ENCODE data around the gene HECA. TPM values are rescaled to one million over a fixed set of nuclear protein-coding genes. Genes with fewer than 3 reads are reported as not detected.
A peak's percentile ranks its signal among the peaks of the same experiment; 100 is the strongest.

The HECA gene, protein sequence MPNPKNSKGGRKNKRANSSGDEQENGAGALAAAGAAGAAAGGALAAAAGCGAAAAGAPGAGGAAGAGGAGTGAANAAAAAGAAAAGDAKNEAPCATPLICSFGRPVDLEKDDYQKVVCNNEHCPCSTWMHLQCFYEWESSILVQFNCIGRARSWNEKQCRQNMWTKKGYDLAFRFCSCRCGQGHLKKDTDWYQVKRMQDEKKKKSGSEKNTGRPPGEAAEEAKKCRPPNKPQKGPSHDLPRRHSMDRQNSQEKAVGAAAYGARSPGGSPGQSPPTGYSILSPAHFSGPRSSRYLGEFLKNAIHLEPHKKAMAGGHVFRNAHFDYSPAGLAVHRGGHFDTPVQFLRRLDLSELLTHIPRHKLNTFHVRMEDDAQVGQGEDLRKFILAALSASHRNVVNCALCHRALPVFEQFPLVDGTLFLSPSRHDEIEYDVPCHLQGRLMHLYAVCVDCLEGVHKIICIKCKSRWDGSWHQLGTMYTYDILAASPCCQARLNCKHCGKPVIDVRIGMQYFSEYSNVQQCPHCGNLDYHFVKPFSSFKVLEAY
- total RNA-seq (2013), result 39.0 TPM
- polyA plus RNA-seq (10 to 100 TPM in 1 of 3 donors, 1 to 10 TPM in 2; 2.1 to 28.7 (median 3.3) TPM), polyA minus RNA-seq (33.5 and 35.7 TPM in 2 replicates), total RNA-seq (286 to 954 (median 582) reads per million in 11 experiments)

GRCh38 chr6:139134817-139135577 is at the start of gene HECA:
HECA (plus strand) TSS chr6:139135080; CDS start chr6:139135397, 317 bp downstream.
- peaks cover 51 to 70% of the 10 kb centered on the region in 2 donors for H3K4me1 ChIP-seq (ENCODE audit: control insufficient read depth in 1 of 2, insufficient read depth in 2 of 2, low read length in 2 of 2)
- H3K27ac Mint-ChIP-seq, result peak within 1 kb of the TSS; percentile 97 to 99 (median 98)

More at GRCh38 chr6:139134817-139135577, at the start of gene HECA:
- Histone ChIP-seq H4K20me1 (ENCODE audit: insufficient read depth, low read length) (peaks cover 38% of the 10 kb centered on the region), H3K4me3 (replicated peaks in 1 of 3; ENCODE audit: low read depth in 2 of 3, low read length in 3 of 3) (peak within 1 kb of the TSS; percentile 77 to 94 (median 86)), H3K36me3 (replicated peaks in 1 of 2; ENCODE audit: control insufficient read depth in 1 of 2, insufficient read depth in 2 of 2, low read length in 2 of 2) (peaks cover 0 to 6% of the 10 kb centered on the region in 2 donors), H3K27me3 (ENCODE audit: control insufficient read depth in 2 of 2, insufficient read depth in 2 of 2, low read length in 2 of 2) (no peaks in the 10 kb centered on the region), H3K27ac (ENCODE audit: low read depth in 1 of 2, low read length in 2 of 2) (peak within 1 kb of the TSS; percentile 96), H3K4me2 (replicated peaks; ENCODE audit: extremely low read depth, low read length, poor library complexity, severe bottlenecking) (peak within 1 kb of the TSS; percentile 76), H2AFZ (ENCODE audit: insufficient read depth, low read depth, low read length, poor library complexity, severe bottlenecking) (peak within 1 kb of the TSS; percentile 22), H3K79me2 (ENCODE audit: insufficient read depth, low read length) (peaks cover 44% of the 10 kb centered on the region), H3K9me3 (replicated peaks in 1 of 2; ENCODE audit: control insufficient read depth in 1 of 2, insufficient read depth in 1 of 2, low read length in 2 of 2) (no peaks in the 10 kb centered on the region), H3K9ac (ENCODE audit: insufficient read depth, low read length, poor library complexity, severe bottlenecking) (peak within 1 kb of the TSS; percentile 94)
- H3K4me3 Mint-ChIP-seq, result peak within 1 kb of the TSS; percentile 93 to 96
- DNase-seq, result peak; percentile 93 to 98 (median 97)
- peaks cover 64% of the 10 kb centered on the region for H3K4me1 Mint-ChIP-seq
- 1% methylated on average over 105 of the region's 105 CpGs for WGBS (ENCODE audit: insufficient coverage)
- H3K9me3 Mint-ChIP-seq, result peaks cover 2 to 12% (median 5%) of the 10 kb centered on the region in 7 donors
- intact Hi-C loops (cut with micrococcal nuclease), result loop anchor here (5.0 to 10.0 kb wide), 7 partner anchors 37 to 630 kb away; partner anchors contain the start of genes ABRACL (in 2 of the 2), CITED2 (in 2 of the 2) and CCDC28A (in 1 of the 2)
- H3K36me3 Mint-ChIP-seq, result peaks cover 15 to 16% of the 10 kb centered on the region in 2 donors
- TF ChIP-seq, protein P1, sequence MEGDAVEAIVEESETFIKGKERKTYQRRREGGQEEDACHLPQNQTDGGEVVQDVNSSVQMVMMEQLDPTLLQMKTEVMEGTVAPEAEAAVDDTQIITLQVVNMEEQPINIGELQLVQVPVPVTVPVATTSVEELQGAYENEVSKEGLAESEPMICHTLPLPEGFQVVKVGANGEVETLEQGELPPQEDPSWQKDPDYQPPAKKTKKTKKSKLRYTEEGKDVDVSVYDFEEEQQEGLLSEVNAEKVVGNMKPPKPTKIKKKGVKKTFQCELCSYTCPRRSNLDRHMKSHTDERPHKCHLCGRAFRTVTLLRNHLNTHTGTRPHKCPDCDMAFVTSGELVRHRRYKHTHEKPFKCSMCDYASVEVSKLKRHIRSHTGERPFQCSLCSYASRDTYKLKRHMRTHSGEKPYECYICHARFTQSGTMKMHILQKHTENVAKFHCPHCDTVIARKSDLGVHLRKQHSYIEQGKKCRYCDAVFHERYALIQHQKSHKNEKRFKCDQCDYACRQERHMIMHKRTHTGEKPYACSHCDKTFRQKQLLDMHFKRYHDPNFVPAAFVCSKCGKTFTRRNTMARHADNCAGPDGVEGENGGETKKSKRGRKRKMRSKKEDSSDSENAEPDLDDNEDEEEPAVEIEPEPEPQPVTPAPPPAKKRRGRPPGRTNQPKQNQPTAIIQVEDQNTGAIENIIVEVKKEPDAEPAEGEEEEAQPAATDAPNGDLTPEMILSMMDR (IDR thresholded peaks at IDR 0.05), result no peak
- H3K27me3 Mint-ChIP-seq (ENCODE audit: low read depth in 3 of 3), result peaks cover 0 to 6% (median 0%) of the 10 kb centered on the region in 3 donors
